OCI-LY7 (cell line): ENCODE measurements around the gene HLCS.

ENCODE experiments used
- EZH2phosphoT487 ChIP-seq: fragments of 200-600 bp; sonication (generic); IDR thresholded peaks from 2 replicates; pipeline ENCODE4 v1.6.1; 2018; ENCODE audit warnings: low read depth, borderline replicate concordance, mild to moderate bottlenecking, mixed run types, antibody characterized with exemption, low read length, moderate library complexity, mixed read lengths
- TF ChIP-seq, protein P1 (sequence below): fragments of 200-600 bp; sonication (generic); conservative IDR thresholded peaks from 2 replicates; pipeline ENCODE4 v1.5.1; 2014; ENCODE audit warnings: mild to moderate bottlenecking, antibody characterized with exemption, low read length, moderate library complexity, mixed read lengths

DNA sequence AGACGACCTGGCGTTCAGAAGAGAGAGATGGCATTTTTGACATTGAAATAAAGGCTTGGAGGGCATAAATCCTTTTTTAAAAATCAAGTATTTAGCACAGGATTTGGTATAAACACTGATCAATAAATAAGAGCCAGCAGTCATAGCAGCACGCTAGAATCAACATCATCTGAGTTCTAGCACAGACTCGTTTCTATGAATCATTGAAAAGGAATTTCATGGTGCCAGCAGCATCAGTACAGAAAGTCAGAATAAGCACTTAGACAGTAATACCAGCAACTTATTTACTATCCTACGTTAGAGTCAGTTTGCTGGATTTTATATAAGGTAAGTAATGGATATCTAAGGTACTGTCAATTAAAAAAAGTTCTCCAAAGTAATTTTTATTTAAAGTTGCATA, 119.3 kb downstream of the HLCS start:
- TF ChIP-seq, protein P1, sequence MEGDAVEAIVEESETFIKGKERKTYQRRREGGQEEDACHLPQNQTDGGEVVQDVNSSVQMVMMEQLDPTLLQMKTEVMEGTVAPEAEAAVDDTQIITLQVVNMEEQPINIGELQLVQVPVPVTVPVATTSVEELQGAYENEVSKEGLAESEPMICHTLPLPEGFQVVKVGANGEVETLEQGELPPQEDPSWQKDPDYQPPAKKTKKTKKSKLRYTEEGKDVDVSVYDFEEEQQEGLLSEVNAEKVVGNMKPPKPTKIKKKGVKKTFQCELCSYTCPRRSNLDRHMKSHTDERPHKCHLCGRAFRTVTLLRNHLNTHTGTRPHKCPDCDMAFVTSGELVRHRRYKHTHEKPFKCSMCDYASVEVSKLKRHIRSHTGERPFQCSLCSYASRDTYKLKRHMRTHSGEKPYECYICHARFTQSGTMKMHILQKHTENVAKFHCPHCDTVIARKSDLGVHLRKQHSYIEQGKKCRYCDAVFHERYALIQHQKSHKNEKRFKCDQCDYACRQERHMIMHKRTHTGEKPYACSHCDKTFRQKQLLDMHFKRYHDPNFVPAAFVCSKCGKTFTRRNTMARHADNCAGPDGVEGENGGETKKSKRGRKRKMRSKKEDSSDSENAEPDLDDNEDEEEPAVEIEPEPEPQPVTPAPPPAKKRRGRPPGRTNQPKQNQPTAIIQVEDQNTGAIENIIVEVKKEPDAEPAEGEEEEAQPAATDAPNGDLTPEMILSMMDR = no peak
- TF ChIP-seq EZH2phosphoT487 = no peak
